ENCODE results near the gene NTM. TPM values are rescaled to one million over a fixed set of nuclear protein-coding genes. Genes with fewer than 3 reads are reported as not detected.

Gene NTM
- total RNA-seq, 1 experiment from 2014 or later: 0.73 TPM

GRCh38 chr11:131441051-131441810, 70.8 kb downstream of the NTM start:
- TF ChIP-seq, protein P1, sequence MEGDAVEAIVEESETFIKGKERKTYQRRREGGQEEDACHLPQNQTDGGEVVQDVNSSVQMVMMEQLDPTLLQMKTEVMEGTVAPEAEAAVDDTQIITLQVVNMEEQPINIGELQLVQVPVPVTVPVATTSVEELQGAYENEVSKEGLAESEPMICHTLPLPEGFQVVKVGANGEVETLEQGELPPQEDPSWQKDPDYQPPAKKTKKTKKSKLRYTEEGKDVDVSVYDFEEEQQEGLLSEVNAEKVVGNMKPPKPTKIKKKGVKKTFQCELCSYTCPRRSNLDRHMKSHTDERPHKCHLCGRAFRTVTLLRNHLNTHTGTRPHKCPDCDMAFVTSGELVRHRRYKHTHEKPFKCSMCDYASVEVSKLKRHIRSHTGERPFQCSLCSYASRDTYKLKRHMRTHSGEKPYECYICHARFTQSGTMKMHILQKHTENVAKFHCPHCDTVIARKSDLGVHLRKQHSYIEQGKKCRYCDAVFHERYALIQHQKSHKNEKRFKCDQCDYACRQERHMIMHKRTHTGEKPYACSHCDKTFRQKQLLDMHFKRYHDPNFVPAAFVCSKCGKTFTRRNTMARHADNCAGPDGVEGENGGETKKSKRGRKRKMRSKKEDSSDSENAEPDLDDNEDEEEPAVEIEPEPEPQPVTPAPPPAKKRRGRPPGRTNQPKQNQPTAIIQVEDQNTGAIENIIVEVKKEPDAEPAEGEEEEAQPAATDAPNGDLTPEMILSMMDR (IDR thresholded peaks at IDR 0.05; ENCODE audit: insufficient read depth in 1 of 2, low read depth in 1 of 2, low read length in 1 of 2, severe bottlenecking in 1 of 2, unreplicated experiment in 1 of 2): no peak
- H3K9me3 ChIP-seq: no peaks in the 10 kb centered on the region; the same call in 1 of the 2 replicates
- intact Hi-C loops (cut with micrococcal nuclease; ENCODE audit: unreplicated experiment): no loop called here
- H3K27ac Mint-ChIP-seq (ENCODE audit: unreplicated experiment): no peak overlapping the region
- peaks cover 1% of the 10 kb centered on the region; the same call in 1 of the 2 replicates for H3K27me3 ChIP-seq (replicated peaks; ENCODE audit: control insufficient read depth, insufficient read depth, low read length)
- no peaks in the 10 kb centered on the region for H3K36me3 ChIP-seq (ENCODE audit: control insufficient read depth, insufficient read depth, low read length)
- no peak overlapping the region for H3K4me3 Mint-ChIP-seq (ENCODE audit: unreplicated experiment)
- peaks cover 14% of the 10 kb centered on the region for H3K27me3 Mint-ChIP-seq (ENCODE audit: insufficient read depth, unreplicated experiment)
- H3K4me3 ChIP-seq (ENCODE audit: low read depth, low read length): no peak overlapping the region
- H3K4me1 ChIP-seq: no peaks in the 10 kb centered on the region
- ChIA-PET POLR2A (no interaction called here), CTCF (no interaction called here)
- no peaks in the 10 kb centered on the region for H3K4me1 Mint-ChIP-seq (ENCODE audit: low read depth, unreplicated experiment)
- H3K9me3 Mint-ChIP-seq (ENCODE audit: unreplicated experiment): no peaks in the 10 kb centered on the region
- H3K36me3 Mint-ChIP-seq (ENCODE audit: insufficient read depth, unreplicated experiment): no peaks in the 10 kb centered on the region
- no peak for DNase-seq
- no TSS peak for BruUV-seq (replicated peaks)

DNA sequence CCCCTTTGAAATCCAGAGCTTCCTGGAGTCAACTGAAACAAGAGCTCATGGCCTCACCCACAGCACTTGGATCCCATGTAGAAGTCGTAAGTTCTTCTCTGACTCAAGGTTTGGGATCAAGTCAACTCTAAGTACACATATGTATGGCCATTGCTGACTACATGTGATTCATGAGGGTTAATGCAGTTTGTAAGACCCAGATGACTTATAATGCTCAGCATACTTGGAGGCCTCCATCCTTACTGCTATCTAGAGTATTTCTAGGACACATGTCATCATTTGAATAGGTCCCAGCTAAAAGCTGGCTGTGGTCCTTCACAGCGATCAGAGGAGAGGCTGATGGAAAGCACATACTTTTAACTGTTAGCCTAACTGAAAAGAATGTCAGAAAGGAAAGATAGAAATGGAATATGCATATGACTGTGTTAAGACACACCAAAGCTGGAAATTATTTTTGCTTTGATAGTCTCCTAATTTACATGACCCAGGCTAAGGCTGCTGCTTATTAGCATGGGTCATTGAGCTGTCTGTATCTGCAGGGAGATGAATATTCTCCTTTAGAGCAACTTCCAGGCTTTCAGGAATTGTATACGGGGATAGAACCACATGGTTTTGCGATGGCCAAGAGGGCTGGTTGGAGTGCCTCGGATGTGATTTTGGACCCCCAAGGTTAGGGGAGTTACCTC, 76.3 kb downstream of the NTM start:
- Histone ChIP-seq H3K4me1 (no peaks in the 10 kb centered on the region), H3K27me3 (replicated peaks; ENCODE audit: control insufficient read depth, insufficient read depth, low read length) (no peaks in the 10 kb centered on the region; the same call in 1 of the 2 replicates), H3K9me3 (no peaks in the 10 kb centered on the region), H3K36me3 (ENCODE audit: control insufficient read depth, insufficient read depth, low read length) (no peaks in the 10 kb centered on the region), H3K4me3 (ENCODE audit: low read depth, low read length) (no peak overlapping the region)
- no peak for DNase-seq
- Mint-ChIP-seq H3K4me3 (ENCODE audit: unreplicated experiment) (no peak overlapping the region), H3K4me1 (ENCODE audit: low read depth, unreplicated experiment) (no peaks in the 10 kb centered on the region), H3K27ac (ENCODE audit: unreplicated experiment) (no peak overlapping the region), H3K27me3 (ENCODE audit: insufficient read depth, unreplicated experiment) (peaks cover 26% of the 10 kb centered on the region), H3K9me3 (ENCODE audit: unreplicated experiment) (no peaks in the 10 kb centered on the region), H3K36me3 (ENCODE audit: insufficient read depth, unreplicated experiment) (no peaks in the 10 kb centered on the region)
- no TSS peak for BruUV-seq (replicated peaks)
- ChIA-PET POLR2A (no interaction called here), CTCF (no interaction called here)
- intact Hi-C loops (cut with micrococcal nuclease; ENCODE audit: unreplicated experiment): no loop called here
- TF ChIP-seq, protein P1 (IDR thresholded peaks at IDR 0.05; ENCODE audit: insufficient read depth in 1 of 2, low read depth in 1 of 2, low read length in 1 of 2, severe bottlenecking in 1 of 2, unreplicated experiment in 1 of 2): no peak

DNA sequence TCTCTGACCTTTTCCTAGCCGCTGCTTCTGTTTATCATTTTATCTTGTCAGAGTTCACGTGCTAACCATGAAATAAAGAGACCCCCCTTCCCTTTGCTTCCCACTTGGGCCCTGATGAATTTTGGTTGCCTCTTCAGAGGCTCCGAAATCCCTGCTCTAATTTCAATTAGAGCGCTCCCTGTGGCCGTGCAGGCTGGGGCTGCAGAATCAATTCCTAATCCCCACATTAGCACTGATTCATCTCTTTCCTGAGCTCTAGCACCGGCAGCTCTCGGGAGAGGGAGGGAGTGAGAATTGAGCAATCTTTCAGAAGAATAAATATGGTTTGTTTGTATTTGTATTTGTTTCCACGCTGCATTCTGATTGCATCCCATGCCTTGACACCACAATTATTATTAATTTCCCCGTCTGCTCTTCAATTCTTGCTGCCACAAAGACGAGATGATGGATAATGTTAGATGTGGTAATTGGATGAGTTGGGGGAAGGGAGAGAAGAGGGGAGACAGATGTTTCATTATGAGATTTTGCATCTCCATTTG, 76.9 kb downstream of the NTM start:
- Mint-ChIP-seq H3K36me3 (ENCODE audit: insufficient read depth, unreplicated experiment) (no peaks in the 10 kb centered on the region), H3K4me3 (ENCODE audit: unreplicated experiment) (no peak overlapping the region), H3K4me1 (ENCODE audit: low read depth, unreplicated experiment) (no peaks in the 10 kb centered on the region), H3K27ac (ENCODE audit: unreplicated experiment) (no peak overlapping the region), H3K27me3 (ENCODE audit: insufficient read depth, unreplicated experiment) (peaks cover 26% of the 10 kb centered on the region), H3K9me3 (ENCODE audit: unreplicated experiment) (no peaks in the 10 kb centered on the region)
- CTCF ChIA-PET: no interaction called here
- POLR2A ChIA-PET: no interaction called here
- no peaks in the 10 kb centered on the region for H3K9me3 ChIP-seq
- BruUV-seq (replicated peaks): no TSS peak
- no peak for DNase-seq
- no peaks in the 10 kb centered on the region for H3K27me3 ChIP-seq (replicated peaks; ENCODE audit: control insufficient read depth, insufficient read depth, low read length)
- intact Hi-C loops (cut with micrococcal nuclease; ENCODE audit: unreplicated experiment): no loop called here
- H3K4me1 ChIP-seq: no peaks in the 10 kb centered on the region
- no peak overlapping the region for H3K4me3 ChIP-seq (ENCODE audit: low read depth, low read length)
- H3K36me3 ChIP-seq (ENCODE audit: control insufficient read depth, insufficient read depth, low read length): no peaks in the 10 kb centered on the region
- TF ChIP-seq, protein P1 (IDR thresholded peaks at IDR 0.05; ENCODE audit: insufficient read depth in 1 of 2, low read depth in 1 of 2, low read length in 1 of 2, severe bottlenecking in 1 of 2, unreplicated experiment in 1 of 2): no peak

Measured in Caco-2 (cell line).